Caki2 (cell line): ENCODE data around the gene ZNF124. TPM values are rescaled to one million over a fixed set of nuclear protein-coding genes. Genes with fewer than 3 reads are reported as not detected.
"Not testable (repeated sequence)": the region's sequence is repeated elsewhere in the genome, so short reads cannot be mapped to it uniquely, and the experiment has no call there.

Experiments used
- DNase-seq: peaks from one replicate; pipeline ENCODE4 v3.0.0-alpha.2; 2015; ENCODE audit warnings: low read depth
- in situ Hi-C: cut with HindIII; loops from 2 replicates; pipeline ENCODE4 v1.10.0; 2016; ENCODE audit warnings: low sequenced_read_pairs, low pct_unique_long_range_greater_than_20kb, mixed read lengths
- total RNA-seq: library from RNA; depleted of rRNA; stranded (reverse); fragments of >200 nt; shearing (Covaris generic); gene quantifications from 2 replicates; pipeline ENCODE4 v1.2.3, GENCODE V29; 2014; ENCODE audit warnings: low replicate concordance; rRNA removed

ZNF124 gene
- 64.1 and 73.4 TPM in 2 replicates for total RNA-seq

DNA sequence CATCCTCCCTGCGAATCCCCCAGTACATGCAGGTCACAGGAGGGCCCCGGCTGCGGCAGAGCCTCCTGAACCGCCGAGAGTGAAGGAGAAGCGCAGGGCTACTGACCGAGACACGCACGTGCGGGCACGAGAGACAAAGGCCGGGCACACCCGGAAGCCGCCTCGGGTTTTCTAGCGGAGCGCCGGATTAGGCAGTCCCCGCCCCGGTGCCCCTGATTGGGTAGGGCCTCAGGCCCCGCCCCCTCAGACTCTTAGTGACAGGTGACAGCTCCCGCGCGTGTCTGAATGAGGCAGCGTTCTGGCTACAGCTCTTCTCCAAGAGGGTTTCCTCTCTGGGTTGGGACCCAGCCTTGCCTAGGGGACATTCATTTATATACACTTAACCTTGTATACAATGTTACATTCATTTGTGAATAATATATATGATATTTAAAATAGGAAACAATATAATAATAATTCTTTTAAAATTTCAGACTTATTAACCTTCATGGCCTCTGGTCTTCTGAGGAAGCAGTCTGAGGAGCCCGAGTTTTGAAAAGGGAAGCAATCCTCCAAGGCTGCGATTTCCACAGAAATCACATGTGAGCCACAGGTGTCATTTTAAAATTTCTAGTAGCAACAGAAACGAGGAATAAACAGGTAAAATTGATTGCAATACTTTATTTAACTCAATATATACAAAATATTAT is at the start of gene ZNF124:
TSS of gene ZNF124 (minus strand) at position 146 of the 689 bp plus-strand sequence. CDS start at position 3, 143 bp downstream.
- in situ Hi-C loops, DNase-seq: not testable (repeated sequence)

DNA sequence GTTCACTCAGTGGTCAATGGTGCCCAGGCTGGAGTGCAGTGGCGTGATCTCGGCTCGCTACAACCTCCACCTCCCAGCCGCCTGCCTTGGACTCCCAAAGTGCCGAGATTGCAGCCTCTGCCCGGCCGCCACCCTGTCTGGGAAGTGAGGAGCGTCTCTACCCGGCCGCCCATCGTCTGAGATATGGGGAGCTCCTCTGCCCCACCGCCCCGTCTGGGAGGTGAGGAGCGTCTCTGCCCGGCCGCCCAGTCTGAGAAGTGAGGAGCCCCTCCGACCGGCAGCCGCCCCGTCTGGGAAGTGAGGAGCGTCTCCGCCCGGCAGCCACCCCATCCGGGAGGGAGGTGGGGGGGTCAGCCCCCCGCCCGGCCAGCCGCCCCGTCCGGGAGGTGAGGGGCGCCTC is 48.5 kb upstream of the ZNF124 start:
- in situ Hi-C loops, DNase-seq: not testable (repeated sequence)

DNA sequence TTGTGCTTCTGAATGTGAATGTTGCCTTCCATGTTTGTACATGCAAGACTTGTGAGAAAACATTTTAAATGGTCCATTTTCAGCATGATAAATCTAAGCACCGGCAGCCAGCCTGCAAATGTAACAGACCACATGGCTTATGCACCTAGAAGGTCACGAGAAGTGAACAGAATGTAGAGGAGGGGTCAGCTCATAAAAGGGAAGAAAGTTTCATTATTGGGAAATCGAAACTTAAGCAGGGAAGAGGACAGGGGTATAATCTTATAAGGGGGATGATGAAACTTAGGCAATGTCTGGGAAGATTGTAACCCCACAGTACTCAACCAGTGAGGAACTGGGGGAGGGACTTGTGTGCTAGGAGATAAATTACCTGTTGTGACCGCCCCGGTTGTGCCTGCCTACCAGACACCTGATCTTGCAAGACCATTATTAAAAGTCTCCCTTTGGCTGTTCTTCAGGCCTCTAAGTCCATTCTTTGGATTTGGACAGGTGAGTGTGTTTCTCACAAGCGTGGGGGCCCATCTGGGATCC is 46.4 kb upstream of the ZNF124 start:
- in situ Hi-C loops: no loop called here
- DNase-seq: no peak

DNA sequence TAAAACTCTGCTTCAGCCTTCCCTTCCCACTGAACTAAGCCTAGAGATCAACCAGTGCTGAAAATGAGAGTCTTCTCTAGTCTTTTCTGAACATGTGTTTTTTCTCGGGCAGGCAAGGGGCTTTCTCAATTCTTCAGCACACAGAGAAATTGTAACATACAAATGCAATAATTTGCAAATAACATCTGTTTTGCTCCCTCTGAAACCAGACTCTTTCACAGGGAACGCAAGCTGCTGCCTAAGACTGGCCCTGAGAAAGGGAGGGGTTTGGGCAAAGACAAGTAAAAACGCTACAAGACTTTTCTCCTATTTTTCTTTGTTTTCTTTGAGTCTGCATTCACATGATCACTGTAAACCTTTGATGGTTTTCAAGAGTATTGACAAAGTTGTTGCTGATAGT is 44.4 kb upstream of the ZNF124 start:
- no peak for DNase-seq
- in situ Hi-C loops: no loop called here

DNA sequence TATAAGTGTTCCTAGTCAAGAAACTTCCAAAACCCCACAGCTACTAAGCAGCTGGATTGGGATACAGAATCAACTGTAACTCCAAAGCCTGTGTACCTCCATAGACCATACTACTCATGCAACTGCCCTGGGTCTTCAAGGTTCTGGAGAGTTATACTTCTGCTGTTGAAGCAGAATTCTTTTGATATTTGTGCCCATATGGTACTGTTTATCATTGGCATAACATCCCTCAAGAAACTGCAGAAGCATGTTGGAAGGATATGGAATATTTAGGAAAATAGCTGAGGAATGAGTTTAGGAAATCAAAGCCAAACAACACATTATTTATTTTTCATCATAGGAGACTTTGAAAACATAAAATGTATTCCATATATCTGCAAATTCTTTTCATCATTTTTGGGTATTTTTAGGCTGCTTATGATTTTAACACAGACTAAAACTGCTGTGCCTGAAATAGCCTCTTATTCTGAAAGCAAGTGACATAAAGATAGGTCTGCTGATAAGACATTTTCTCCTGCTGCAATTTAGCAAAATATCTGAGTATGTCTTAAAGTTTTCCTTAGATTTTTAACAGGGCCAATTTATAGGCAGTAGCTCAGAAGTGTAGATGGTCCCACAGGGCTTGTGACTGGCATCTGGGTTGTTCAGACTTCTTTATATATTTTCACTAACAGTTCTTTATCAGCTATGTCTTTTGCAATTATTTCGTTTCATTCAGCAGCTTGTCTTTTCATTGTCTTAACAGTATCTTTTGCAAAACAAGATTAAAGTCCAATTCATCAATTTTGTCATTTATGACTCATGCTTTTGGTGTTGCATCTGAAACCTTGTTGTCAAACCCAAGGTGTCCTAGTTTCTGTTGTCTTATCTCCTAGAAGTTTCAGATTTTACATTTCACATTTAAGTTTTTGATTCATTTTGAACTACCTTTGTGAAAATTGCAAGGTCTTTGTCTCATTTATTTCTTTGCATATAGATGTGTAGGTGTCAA is 41.1 kb upstream of the ZNF124 start:
- no peak for DNase-seq
- in situ Hi-C loops: no loop called here

DNA sequence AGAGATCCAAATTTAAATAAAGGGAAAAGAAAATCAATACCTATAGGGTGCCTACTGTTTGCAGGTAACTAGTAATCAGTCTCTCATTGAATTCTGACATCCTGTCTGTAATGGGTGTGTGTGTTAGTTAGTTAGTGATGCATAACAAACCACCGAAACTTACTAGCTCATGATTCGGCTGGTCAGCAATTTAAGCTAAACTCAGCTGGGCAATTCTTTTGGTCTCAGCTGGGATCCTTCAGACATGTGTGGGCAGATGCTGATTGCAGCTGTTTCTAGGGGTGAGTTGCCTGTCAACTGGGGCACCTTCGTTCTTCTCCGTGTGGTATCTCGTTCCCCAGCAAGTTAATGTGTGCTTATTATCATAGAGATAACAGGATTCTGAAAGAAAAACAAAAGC is 40.2 kb upstream of the ZNF124 start:
- in situ Hi-C loops: no loop called here
- DNase-seq: no peak

DNA sequence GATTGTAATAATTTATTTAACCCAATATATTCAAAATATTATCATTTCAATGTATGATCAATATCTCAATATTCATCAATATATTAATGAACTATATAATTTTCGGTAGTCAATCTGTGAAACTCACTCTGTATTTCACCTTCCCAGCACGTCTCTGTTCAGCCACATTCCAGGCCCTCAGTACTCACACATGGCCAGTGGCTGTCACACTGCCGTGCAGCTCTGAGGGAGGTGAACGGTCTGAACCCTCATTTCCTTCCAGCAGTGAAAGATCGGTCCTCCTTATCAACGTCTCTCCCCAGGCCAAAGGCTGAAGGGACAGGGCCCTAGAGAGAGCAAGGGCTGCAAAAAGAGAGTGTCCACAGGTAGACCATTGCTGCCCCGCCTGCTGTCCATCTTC is 39.5 kb upstream of the ZNF124 start:
- in situ Hi-C loops: no loop called here

DNA sequence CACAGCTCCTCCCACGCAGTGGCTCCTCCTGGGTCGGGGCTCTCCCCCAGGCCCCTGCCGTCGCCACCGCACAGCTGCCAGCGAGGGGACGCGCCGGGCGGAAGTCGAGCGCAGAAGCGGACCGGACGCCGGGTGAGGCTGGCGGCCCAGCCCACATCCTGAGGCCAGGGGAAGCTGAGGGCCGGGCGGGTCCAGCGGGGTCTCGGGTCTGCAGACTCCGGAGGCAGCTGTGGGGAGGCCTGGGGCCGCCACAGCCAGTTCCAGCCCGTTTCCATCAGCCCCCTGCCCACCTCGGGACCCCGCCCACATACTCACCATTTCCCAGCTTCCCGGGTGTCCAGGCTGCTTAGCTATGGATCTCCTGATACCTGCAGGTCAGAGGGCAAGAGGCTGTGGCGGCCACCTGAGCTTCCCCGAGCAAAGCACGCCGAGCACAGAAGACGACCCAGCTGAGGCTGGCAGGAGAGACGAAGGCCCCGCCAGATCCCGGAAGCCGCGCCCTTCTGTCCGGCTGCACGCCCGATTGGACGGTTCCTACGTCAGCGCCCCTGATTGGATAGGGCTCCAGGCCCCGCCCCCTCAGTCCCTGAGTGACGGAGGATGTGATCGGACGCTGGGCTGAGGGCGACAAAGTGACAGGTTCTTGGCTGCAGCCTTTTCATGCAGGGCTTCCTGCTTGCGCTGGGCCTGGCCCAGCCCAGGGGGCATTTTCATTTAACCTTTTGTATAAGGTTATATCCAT is 38.7 kb upstream of the ZNF124 start:
- peak; percentile 91 for DNase-seq
- in situ Hi-C loops: no loop called here

More for the DNA sequence above, 39.5 kb upstream of the ZNF124 start:
- DNase-seq: no peak

DNA sequence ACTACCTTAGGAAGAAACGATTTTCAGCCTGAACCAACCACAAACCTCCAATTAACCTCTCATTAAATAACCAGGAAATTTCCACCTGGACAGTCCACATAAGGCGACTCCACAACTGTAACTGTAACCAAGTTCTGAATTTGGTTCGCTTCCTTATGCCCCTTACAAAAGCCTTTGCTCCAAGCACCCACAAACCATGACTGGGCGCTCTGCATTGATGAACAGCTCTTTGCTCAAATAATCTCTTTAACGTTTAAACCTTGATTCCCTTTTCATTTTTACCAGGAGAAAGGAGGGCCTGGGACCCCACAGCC is 38.2 kb upstream of the ZNF124 start:
- in situ Hi-C loops: no loop called here
- DNase-seq: peak; percentile 30

DNA sequence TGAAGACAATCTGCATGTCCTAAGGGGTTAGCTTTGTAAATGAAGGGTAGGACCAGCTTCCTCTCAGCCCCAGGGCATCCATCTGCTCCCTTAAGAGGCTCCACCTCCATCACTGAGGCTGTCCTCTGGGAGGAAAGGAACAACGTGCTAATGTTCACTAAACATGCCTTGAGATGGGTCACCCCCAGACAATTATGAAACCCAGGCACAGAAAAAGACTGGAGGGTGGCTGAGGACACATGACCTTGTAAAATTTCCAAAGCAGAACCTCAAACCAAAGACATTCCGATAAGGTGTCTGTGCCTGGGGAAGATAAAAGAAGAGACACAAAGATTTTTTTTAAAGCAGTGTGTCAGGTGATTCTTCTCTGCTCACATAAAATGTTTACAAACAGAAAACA is 37.6 kb upstream of the ZNF124 start:
- in situ Hi-C loops: no loop called here

DNA sequence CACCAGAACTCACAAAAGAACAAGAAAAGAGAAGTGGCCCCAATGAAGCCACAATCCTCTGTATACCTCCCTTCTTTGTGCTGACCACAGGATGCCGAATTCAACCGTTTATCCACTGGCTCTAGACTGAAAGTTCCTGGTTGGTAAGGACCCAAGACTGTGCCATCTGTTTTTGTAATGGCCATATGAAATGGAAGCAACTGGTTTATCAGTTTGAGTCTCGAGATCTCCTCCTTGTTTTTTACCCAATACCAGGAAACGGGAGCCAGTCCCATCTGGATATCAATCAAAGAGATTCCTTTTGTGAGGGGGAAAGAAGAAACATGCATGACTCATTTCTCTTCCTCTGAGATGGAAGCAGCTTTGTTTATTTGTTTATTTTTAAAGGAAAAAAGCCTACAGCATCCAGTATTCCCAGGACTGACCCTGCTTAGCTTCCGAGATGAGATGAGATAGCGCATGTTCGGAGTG is 32.4 kb upstream of the ZNF124 start:
- DNase-seq: no peak
- in situ Hi-C loops: no loop called here

More for the DNA sequence above, 37.6 kb upstream of the ZNF124 start:
- DNase-seq: peak; percentile 5

DNA sequence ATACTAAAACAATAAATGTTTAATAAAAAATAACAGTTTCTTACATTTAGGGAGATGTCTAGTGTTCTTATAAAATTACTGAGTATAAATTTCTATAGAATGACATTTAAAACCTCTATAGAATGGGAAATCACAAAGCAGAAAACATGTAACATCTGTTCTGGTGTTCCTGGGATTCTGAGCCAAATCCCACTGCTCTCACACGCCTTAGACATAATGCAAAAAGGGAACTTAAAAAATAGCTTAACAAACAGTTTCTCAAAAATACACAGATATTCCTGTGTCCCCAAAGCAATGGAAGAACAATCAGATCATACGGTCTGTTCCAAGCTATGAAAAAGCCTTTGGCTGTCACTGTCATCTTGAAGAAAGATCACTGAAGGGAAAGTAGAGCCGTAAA is 27.0 kb upstream of the ZNF124 start:
- no peak for DNase-seq
- in situ Hi-C loops: no loop called here

DNA sequence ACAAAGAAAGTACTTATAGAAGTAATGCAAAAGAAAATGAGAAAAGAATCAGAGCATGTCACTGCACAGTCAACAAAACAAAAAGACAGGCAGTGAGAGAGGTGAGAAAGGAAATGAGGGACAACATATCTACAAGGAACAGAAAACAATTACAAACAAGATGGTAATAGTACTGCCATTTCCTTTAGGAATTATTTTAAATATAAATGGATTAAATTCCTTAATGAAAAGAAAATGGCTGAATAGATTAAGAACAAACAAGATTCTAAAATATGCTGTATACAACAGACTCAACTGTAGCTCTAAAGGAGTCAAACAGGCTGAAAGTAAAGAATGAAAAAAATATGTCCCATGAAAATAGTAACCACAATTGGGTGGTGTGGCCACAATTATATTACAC is 22.1 kb upstream of the ZNF124 start:
- in situ Hi-C loops: no loop called here
- DNase-seq: no peak

DNA sequence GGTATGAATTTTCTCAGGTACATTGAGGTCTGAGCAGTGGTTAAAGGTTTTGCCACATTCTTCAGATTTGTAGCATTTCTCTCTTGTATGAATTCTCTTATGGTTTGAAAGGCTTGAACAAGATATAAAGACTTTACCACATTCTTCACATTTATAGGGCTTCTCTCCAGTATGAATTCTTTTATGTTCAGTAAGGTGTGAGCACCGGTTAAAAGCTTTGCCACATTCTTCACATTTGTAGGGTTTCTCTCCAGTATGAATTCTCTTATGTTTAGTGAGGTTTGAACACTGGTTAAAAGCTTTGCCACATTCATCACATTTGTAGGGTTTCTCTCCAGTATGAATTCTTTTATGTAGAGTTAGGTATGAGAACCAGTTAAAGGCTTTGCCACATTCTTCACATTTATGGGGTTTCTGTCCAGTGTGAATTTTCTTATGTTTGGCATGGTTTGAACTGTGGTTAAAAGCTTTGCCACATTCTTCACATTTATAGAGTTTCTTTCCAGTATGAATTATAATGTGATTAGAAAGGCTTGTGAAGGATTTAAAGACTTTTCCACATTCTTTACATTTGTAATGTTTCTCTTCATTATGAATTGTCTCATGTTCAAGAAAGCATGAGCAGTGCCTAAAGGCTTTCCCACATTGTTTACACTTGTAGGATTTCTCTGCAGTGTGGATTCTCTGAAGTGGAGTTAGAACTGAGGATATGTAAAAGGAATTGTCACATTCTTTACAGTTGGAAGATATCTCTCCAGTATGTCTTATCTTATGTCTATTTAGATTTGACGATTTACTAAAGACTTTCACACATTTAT is 18.4 kb upstream of the ZNF124 start:
- no peak for DNase-seq
- in situ Hi-C loops: no loop called here

DNA sequence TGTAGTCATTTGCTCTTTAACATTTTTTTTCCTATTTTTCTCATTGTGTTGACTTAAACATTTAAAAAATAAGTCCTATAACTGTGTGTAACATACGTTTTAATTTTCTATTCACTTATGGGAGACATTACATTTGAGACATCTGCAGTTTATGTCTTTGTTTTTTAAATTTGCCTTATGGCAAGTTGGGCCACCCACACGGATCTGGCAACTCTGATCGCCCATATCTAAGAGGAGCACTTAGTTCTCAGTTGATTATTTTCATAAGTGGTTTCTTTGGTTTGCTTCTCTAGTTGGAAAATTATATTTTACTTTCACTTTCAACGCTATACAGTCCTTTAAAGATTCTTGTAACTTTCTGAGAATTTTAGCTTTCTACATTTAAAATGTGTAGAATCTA is 13.8 kb upstream of the ZNF124 start:
- in situ Hi-C loops: no loop called here
- DNase-seq: no peak

DNA sequence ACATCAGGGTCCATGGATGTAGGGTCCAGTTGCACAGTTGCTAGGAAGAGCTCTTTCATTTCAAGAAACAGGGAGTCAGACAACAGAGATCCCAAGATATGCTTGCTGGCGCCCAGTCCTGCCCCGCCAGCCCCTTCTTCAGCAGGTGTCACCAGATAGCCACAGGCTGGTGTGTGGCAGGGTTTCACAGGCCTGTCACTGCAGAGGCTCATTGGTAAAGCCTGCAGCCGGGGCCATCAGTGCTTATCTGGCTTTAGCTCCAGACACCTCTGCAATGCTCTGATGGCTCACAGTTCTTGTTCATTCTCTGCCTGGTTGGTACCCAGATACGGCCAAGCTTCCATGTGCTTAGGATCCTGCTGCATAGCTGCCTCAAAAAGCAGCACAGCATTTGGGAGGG is 12.4 kb upstream of the ZNF124 start:
- in situ Hi-C loops: no loop called here
- no peak for DNase-seq

DNA sequence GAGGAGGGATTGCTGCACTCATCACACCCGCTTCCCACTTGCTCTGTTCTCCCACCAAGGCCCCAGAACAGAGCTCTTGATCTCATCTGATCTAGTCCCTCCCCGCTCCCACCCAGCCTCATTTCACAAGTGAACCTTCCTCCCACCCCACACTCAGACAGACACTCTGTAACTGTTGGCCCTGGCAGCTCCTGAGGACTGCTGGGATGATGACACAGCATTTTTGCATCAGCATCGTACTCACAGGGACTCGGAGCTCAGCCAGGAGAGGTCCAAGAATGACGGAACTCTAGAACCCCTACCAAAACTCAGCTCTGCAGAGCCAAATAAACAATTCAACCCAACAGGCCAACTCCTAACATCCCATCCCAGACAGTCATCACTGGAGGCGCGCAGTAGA is 11.2 kb upstream of the ZNF124 start:
- no peak for DNase-seq
- in situ Hi-C loops: no loop called here

DNA sequence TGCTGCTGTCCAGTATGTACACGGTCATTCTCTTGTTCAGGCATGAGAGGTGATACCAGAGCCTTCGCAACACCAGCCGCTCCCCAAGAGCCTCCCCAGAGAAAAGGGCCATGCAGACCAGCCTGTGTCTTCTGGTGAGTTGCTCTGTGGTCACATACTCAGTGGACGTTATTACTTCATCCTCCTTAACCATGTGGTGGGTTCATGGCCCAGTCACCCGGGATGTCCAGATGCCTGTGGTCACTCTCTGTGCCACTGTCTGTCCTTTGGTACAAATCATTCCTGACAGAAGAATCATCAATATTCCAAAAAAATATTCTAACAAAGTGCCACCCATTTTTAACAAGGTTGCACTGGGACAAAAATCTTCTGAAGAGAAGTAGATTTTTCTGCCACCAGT is 8.8 kb upstream of the ZNF124 start:
- in situ Hi-C loops: no loop called here
- no peak for DNase-seq
